Activated CD8-positive, alpha-beta memory T cell treated with anti-CD3 and anti-CD28 coated beads for 4 hours (primary cell): ENCODE results near the gene TGFB2.

Source experiments
- DNase-seq, 2 donors: peaks; one replicate each; pipeline ENCODE4 v3.0.0-alpha.2; 2020; ENCODE audit warnings: low read depth in 2 of 2

TGFB2 gene

DNA sequence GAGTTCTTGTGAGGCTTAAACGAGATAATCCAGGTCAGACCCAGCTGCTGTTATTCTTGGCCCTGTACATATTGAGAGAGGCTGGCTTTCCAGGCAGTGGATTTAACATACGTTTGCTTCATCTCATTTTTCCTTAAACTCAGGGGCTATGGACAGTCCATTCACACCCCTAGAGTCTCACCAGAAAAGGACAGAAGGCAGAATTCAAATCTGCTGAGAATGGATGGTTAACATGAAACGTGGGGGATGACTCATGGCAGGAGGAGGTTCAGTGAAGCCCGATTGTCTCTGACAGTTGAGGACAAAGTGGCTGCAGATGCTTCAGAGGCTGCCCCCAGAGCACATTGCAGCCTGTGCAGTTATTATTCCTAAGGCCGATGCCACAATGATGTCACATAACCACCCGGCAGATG, 39.5 kb downstream of the TGFB2 start:
- no peak for DNase-seq

- no peak for DNase-seq
Observed at GRCh38 chr1:218388591-218388990, 43.5 kb downstream of the TGFB2 start.

GRCh38 chr1:218390618-218391017, 45.5 kb downstream of the TGFB2 start:
- DNase-seq: no peak

DNA sequence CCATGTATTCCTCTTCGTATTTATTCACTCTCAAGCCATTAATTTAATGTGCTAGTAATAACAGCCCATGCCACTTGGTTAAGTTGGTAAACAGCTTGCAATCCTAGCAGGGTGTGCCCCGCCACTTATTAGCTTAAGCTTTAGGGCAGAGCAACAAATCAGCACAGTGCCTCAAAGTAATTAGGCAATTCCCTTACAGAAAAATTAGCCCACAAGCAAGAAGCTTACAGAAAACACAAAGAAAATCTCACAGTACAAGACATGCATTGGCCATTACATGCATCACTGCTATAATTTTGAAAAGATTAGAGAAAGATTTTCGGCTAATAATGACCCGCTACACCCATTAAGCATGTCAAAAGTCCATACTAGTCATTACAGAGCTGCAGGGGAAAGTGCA, 47.6 kb downstream of the TGFB2 start:
- DNase-seq: no peak

DNA sequence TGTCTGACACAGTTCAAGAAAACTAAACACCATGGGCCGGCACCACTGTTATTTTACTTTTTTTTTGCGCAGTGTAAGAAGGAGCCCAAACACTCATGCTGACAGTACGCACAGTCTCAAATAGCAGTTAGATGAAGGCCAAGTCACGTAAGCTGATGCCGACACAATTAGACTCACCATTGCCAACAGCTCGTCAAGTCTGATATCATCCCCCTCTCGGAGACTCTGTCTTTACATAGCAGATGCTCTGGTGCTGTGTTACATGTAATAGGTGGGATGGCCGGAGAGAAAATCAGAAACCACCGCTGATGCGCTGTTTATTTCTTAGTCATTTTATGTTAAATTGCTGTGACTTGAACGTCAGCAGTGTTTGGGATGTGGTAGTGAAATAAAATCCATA, 49.3 kb downstream of the TGFB2 start:
- no peak for DNase-seq

- DNase-seq: no peak
Observed at GRCh38 chr1:218394989-218395388, 49.9 kb downstream of the TGFB2 start.

DNA sequence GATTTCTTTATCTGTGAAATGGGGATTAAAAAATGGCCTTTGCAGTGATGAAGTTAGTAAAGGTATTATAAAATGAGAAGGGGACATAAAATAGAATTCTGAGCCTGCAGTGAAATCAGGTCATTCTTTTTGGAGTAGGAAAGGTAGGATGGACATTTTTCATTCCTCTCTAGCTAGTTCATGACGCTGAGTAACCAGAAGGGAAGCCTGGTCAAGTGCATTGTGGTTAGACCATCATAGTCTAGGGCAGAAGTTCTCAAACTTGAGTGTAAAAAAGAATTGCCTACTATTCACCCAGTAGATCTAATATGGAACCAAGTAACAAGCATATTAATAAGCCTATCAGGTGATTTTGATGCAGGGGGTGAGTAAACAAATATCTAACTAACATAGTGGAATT, 50.8 kb downstream of the TGFB2 start:
- no peak for DNase-seq

GRCh38 chr1:218397752-218398339, 52.7 kb downstream of the TGFB2 start:
- no peak for DNase-seq

GRCh38 chr1:218400624-218401023, 55.5 kb downstream of the TGFB2 start:
- no peak for DNase-seq

DNA sequence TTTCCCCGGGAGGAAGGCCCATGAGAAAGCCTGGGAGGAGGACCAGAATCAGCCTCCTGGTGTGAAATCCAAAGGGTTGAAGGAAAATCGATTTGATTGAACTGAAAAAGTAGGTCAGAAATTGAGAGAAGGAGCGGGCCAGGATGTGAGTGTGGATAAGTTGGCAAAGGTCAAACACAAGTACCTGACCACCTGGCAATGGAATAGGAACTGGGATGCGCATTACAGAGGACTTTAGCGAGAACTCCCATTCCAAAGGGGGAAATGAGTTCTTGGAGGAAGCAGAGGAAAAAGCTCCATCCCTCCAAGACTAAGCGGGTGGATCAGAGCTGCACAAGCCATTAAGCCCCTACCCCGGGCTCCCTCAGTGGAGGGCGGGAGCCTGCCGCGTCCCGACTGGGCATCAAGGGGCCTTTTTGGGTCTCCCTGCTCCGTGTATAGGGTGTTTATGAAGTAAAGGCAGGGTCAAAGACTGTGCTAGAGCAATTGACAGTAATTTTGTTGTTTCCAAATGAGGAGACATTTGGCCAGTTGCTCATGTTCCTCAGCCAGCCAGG, 56.4 kb downstream of the TGFB2 start:
- no peak for DNase-seq

DNA sequence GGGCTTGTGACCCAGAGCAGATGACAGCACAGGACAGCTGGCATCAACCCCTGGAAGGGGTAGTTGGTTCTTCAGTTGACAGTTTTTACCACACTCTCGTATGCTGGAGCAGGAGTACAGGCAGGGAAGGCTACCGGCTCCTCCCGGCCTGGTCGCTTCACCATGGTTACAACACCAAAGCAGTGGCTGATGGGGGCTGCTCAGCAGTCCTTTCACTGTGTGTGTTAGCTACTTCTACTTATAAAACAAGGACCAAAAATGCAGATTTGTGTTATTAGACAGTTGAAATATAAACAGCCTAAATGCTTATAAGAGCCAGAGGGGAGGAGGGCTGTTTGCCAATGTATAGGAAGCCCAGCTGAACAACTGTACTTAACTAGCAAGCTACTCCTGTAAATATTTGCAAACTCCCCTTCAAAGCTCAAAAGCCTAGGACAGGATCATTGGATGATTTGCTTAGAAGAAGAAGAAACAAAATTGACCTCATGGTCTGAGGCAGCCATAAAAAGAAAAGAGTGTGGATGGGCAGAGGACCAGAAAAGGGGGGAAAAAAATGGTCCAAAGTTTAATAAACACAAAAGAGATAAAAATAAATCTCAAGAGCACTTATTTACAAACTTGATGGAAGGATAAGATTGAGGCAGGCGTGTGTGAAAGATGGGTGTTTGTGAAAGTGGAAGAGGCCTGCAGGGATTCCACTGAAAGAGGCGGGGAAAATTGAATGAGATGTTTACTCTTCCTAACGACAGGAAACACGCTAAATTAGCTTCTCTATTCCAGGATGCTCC, 57.1 kb downstream of the TGFB2 start:
- DNase-seq: no peak

- DNase-seq: no peak
Observed at GRCh38 chr1:218402786-218403120, 57.6 kb downstream of the TGFB2 start.

- DNase-seq: no peak
Observed at GRCh38 chr1:218403300-218403699, 58.2 kb downstream of the TGFB2 start.

DNA sequence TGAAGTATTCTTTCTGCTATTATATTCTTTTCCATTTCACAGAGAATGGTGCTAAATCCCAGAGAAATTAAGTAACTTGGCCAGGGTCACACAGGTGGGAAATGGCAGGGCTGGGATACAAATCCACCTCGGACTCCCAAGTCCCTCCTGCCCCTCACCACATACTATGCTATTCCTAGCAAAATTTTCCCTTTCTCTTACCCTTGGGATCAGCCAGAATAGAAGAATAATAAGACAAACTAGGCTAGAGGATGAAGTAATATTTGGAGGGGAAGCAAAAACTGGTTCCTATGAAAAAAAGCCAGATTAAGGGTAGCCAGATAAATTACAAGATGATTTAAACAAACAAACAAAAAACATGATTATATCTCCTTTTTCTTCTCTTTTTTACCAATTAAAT, 62.5 kb downstream of the TGFB2 start:
- no peak for DNase-seq

DNA sequence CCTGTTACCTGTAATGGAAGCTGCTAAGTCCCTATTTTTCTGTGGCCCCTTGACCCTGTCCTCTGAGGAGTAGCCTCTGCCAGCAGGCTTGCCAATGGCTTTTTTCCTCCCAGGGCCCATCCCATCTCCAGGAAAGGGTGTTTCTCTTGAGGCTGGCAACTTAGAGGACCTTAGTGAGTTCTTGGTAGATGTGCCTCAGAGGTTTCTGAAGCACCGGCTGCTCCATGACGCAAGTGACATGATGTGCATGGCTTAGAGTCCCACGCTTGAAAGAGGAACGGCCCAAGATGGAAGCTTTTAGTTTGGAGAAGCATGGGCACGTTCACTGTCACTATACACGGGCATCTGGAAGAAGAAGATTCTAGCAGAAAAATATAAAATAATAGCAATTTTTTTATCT, 63.0 kb downstream of the TGFB2 start:
- no peak for DNase-seq

DNA sequence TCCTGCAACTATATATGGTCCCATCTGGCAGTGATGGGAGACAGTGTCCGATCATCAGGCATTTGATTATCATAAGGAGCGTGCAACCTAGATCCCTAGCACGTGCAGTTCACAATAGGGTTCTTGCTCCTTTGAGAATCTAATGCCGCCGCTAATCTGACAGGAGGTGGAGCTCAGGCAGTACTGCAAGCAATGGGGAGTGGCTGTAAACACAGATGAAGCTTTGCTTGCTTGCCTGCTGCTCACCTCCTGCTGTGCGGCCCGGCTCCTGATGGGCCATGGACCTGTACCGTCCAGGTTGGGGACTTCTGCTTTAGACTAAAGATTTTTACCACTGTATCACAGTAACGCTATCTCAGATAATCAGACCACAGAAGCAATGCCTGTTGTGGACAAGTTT, 63.8 kb downstream of the TGFB2 start:
- no peak for DNase-seq

DNA sequence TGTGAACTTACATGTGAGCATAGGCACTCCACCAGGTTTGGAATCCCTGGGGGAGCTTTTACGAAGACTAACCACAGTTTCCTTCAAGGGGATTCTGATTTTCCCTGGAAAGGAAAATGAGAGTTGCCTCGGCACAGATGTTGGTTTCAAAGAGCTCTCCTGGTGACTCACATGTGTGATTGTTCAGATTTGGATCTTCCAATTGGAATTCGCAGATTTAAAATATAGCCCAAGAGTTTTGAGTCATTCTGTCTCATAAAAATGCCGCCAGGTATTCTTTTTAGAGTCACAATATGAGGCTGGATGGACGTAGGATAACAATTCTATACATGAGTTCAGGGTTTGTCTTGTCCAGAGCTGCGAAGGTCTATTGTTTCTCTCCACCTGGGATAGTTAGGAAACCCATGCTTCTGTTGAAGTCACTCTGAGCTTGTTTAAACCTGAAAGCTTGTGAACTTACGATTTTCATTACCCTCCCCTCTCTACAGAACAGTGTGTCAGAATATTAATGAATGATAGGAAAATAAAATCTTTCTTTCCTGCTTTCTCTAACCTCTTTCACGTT, 64.9 kb downstream of the TGFB2 start:
- no peak for DNase-seq

- DNase-seq: no peak
Observed at GRCh38 chr1:218411101-218411500, 66.0 kb downstream of the TGFB2 start.

DNA sequence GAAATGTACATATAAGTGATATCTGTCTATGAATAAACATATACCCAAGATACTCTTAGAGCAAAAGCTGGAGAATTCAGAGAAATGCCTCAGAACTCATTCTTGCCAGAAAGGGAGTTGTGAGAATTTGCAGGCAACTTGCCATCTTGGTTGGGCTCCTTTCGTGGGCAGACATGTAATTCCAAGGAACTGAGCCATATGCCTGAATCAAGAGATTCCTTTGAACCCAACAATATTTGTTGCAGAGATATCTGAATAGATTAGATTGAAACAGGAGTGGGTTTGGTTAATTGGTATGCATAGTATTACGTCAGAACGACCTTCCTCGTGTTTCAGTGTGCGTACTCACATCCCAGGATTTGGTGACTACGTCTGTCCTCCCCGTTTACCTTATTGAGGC, 67.0 kb downstream of the TGFB2 start:
- no peak for DNase-seq

DNA sequence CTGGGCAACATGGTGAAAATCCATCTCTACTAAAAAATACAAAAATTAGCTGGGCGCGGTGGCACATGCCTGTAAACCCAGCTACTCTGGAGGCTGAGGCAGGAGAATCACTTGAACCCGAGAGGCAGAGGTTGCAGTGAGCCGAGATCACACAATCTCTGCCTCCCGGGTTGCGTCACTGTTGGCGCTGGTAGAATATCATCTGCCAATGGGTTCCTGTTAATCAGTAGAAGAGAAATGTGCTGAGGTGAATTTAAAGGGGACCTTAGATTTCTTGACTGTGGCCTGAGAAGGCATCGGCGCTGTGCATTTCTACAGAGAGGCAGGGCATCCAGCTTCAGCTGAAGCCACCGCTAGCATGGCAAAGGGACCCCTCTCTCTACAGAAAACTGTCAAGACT, 68.0 kb downstream of the TGFB2 start:
- DNase-seq: no peak

DNA sequence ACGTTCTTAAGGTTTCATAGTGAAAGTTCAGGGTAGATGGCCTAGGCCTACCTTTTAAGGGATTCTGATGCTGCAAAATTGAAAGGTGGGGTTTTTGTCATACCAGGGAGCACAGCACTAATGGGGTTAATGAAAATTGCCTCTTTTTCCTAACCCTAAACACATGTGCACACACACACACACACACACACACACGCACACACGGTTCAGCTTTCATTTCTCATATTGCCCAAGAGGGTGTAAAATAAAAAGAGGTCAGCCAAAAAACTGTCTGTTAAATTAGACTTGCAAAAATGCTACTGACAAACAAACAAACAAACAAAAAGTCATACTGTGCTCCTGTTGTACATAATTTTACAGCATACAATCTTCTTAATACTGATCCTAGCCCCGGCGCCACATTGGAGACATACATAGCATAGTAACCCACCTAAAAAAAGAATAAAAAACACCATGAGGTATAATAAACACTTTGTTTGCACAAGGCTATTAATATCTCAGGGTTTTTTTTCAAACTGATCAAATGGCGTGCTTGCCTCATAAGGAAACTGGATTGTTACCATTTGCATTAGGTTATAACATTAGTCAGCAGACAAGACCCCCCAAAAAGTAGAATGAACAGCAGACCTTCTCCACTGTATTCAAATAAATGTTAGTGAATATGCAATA, 69.1 kb downstream of the TGFB2 start:
- no peak for DNase-seq

DNA sequence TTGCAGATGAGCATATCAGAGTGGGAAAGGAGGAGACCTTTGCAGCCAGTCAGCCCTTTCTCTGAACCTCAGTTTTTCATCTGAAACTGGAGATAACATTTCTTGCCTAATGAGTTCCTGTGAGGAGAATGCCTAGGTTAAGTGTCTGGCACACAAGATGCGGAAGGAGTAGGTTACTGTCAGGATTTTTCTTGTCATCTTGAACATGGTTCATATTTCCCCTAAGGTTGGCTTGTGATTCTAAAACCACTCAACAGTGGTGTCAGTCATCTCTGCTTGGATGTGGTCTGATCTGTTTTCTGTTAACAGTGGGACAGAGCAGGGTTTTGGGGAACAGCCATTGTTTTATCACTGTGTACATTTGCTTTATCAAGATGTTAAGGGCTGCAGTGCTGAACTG, 70.6 kb downstream of the TGFB2 start:
- DNase-seq: no peak

- DNase-seq: no peak
Observed at GRCh38 chr1:218421531-218421930, 76.4 kb downstream of the TGFB2 start.
